Measurements from ENCODE around the gene MSL3B.

DNA sequence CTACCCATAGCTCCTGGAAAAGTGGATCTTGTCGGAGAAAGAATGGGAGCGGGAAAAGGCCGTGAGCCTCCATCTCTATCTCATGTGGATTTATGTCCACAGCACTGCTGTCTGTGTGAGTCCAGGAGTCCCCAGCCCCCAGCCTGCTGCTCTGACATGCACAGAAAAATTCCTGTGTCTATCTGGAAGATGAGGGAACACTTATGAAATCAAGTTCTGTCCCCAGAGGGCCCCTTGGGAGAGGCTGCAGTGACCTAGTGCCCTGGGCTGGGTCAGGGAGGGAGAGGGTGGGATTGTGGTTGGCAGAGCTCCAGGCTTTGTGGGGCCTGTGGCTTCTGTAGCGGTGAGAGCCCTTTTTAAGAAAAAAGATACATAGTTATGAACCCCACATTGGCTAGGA is 51.4 kb downstream of the MSL3B start:
- TF ChIP-seq EZH2 (IDR thresholded peaks at IDR 0.05; ENCODE audit: borderline replicate concordance, low read length) = no peak
- TF ChIP-seq, protein P1, sequence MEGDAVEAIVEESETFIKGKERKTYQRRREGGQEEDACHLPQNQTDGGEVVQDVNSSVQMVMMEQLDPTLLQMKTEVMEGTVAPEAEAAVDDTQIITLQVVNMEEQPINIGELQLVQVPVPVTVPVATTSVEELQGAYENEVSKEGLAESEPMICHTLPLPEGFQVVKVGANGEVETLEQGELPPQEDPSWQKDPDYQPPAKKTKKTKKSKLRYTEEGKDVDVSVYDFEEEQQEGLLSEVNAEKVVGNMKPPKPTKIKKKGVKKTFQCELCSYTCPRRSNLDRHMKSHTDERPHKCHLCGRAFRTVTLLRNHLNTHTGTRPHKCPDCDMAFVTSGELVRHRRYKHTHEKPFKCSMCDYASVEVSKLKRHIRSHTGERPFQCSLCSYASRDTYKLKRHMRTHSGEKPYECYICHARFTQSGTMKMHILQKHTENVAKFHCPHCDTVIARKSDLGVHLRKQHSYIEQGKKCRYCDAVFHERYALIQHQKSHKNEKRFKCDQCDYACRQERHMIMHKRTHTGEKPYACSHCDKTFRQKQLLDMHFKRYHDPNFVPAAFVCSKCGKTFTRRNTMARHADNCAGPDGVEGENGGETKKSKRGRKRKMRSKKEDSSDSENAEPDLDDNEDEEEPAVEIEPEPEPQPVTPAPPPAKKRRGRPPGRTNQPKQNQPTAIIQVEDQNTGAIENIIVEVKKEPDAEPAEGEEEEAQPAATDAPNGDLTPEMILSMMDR (conservative IDR thresholded peaks at IDR 0.05 in 1 of 2, IDR thresholded peaks at IDR 0.05 in 1 of 2; ENCODE audit: extremely low read depth in 1 of 2, insufficient read depth in 1 of 2, low read depth in 1 of 2, low read length in 2 of 2) = no peak

All from mammary epithelial cell (primary cell).